Ishikawa (cell line): ENCODE results near the gene PLEK2.

Experiments used
- EP300 ChIP-seq: IDR thresholded peaks from 2 replicates; pipeline ENCODE4 v1.6.1; 2012; ENCODE audit warnings: borderline replicate concordance
- FOXM1 ChIP-seq: IDR thresholded peaks from 2 replicates; pipeline ENCODE4 v1.6.1; 2012; ENCODE audit warnings: low read depth, borderline replicate concordance
- RAD21 ChIP-seq: IDR thresholded peaks from 2 replicates; pipeline ENCODE4 v1.6.1; 2012; ENCODE audit warnings: low read depth
- REST ChIP-seq: IDR thresholded peaks from 2 replicates; pipeline ENCODE4 v1.6.1; 2012; ENCODE audit warnings: low read depth, mild to moderate bottlenecking
- TCF12 ChIP-seq: IDR thresholded peaks from 2 replicates; pipeline ENCODE4 v1.6.1; 2012; ENCODE audit warnings: low read depth
- TEAD4 ChIP-seq: IDR thresholded peaks from 2 replicates; pipeline ENCODE4 v1.6.1; 2012
- USF1 ChIP-seq: IDR thresholded peaks from 2 replicates; pipeline ENCODE4 v1.6.1; 2012

- no peak for TF ChIP-seq REST
- no peak for TF ChIP-seq FOXM1
- TF ChIP-seq RAD21 = no peak
- no peak for TF ChIP-seq EP300
- no peak for TF ChIP-seq TEAD4
- no peak for TF ChIP-seq USF1
- TF ChIP-seq TCF12 = no peak
Observed at GRCh38 chr14:67389275-67389674, 22.7 kb downstream of the PLEK2 start.
